HCT116 (cell line): ENCODE measurements around the gene FKBP9.

Source experiments
- CTCF ChIP-seq, 3 experiments: fragments of 200-600 bp in 1 of 3; sonication (generic) in 1 of 3; IDR thresholded peaks in 2 of 3; conservative IDR thresholded peaks in 1 of 3; 2 replicates each; pipeline ENCODE4 v1.5.1; 2012 to 2017; ENCODE audit warnings: low read depth in 2 of 3, low read length in 2 of 3, antibody characterized with exemption in 1 of 3, borderline replicate concordance in 1 of 3, control low read depth in 1 of 3, mild to moderate bottlenecking in 1 of 3, mixed read lengths in 1 of 3, mixed run types in 1 of 3, moderate library complexity in 1 of 3; ENCODE audit not compliant: insufficient read depth in 1 of 3
- EGR1 ChIP-seq: IDR thresholded peaks from 2 replicates; pipeline ENCODE4 v1.6.1; 2012; ENCODE audit warnings: low read depth
- EZH2 ChIP-seq: fragments of 200-600 bp; sonication (generic); IDR thresholded peaks from 2 replicates; pipeline ENCODE4 v1.6.1; 2017; ENCODE audit warnings: antibody characterized with exemption, mixed run types
- MAX ChIP-seq: IDR thresholded peaks from 2 replicates; pipeline ENCODE4 v1.6.1; 2012
- POLR2A ChIP-seq: IDR thresholded peaks from 2 replicates; pipeline ENCODE4 v1.7.0; 2011; ENCODE audit warnings: borderline replicate concordance; ENCODE audit not compliant: insufficient read depth, insufficient read length; ENCODE audit errors: extremely low read depth
- POLR2AphosphoS5 ChIP-seq: IDR thresholded peaks from 2 replicates; pipeline ENCODE4 v1.6.1; 2011; ENCODE audit warnings: mild to moderate bottlenecking, low read depth, low read length, moderate library complexity
- RAD21 ChIP-seq: IDR thresholded peaks from 2 replicates; pipeline ENCODE4 v1.6.1; 2012; ENCODE audit warnings: low read depth, mild to moderate bottlenecking
- REST ChIP-seq: IDR thresholded peaks from 2 replicates; pipeline ENCODE4 v1.6.1; 2012; ENCODE audit warnings: low read depth
- SRF ChIP-seq: IDR thresholded peaks from 2 replicates; pipeline ENCODE4 v1.6.1; 2012; ENCODE audit warnings: low read depth
- YY1 ChIP-seq: IDR thresholded peaks from 2 replicates; pipeline ENCODE4 v1.6.1; 2011; ENCODE audit warnings: low read length, low read depth, moderate library complexity, mild to moderate bottlenecking; ENCODE audit not compliant: insufficient replicate concordance; ENCODE audit errors: extremely low read depth

DNA sequence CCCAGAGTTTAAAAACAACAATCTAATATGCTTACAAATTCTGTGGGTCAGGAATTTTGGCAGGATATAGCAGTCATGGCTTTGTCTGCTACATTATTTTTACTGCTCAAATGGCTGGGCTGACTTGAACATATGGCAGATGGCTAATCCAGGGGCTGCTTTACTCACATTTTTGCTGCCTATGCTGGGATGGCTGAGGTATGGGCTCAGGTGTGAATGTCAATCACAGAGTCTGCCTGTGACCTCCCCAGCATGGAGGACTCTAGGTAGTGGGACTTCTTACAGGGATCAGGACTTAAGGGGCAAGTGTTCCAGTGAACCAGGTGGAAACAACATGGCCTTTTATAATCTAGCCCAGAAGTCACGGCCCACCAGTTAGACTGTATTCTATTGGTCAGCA lies 4.4 kb upstream of the FKBP9 start:
- TF ChIP-seq CTCF (IDR thresholded peaks at IDR 0.05 in 2 of 3, conservative IDR thresholded peaks at IDR 0.05 in 1 of 3; ENCODE audit: borderline replicate concordance in 1 of 3, insufficient read depth in 1 of 3, low read depth in 2 of 3, low read length in 2 of 3) (no peak), POLR2A (no peak), EZH2 (no peak), REST (no peak), MAX (no peak), YY1 (no peak), POLR2AphosphoS5 (no peak), SRF (no peak), RAD21 (no peak), EGR1 (no peak)
